ENCODE data around the gene HMGCS1.

Gene HMGCS1

DNA sequence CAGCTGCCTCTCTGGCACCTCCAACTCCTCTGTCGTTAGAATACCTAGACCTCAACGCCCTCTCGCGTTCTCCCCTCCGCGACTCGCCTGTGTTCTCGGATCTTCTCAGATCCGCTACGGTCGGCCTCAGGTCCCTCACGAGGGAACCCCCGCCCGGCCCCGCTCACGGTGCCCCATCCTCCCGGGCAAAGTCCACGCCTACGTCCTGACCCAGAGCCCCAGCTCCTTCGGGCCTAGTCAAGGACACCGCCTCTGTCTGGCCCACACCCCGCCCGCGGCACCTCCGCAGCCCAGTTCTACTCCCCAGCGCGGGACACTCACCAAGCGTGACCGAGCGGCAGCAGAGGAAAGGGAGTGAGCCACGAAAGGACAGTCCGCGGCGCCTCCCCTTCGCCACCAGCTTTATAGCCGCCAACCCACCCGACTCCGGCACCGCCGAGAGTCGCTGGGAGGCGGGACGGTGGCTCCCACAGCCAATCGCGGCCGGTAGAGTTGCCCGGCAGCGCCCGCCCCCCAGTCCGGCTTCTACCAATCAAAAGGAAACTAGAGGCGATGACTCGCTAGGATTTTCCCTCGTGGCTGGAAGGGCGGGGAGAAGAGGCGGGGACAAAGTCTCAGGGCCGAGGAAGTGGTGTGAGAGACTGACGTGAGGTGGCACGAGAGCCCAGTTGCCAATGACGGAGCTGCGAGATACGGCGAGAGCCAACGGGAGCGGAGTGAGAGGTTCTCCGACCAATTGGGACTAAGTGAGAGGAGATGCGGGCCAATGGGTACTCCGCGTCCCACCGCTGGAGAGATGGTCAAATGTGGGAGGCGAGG is at the start of gene HMGCS1:
TSS of gene HMGCS1 (minus strand) at position 378 of the 819 bp plus-strand sequence. CDS start 14,447 bp downstream, outside the sequence.
- H3K4me3 ChIP-seq (ENCODE audit: low read depth, low read length): peak within 1 kb of the TSS; percentile 98
- in situ Hi-C loops (cut with HindIII; ENCODE audit: low pct_ligation_motif_present, low sequenced_read_pairs): no loop called here
- peak; percentile 100 for DNase-seq

DNA sequence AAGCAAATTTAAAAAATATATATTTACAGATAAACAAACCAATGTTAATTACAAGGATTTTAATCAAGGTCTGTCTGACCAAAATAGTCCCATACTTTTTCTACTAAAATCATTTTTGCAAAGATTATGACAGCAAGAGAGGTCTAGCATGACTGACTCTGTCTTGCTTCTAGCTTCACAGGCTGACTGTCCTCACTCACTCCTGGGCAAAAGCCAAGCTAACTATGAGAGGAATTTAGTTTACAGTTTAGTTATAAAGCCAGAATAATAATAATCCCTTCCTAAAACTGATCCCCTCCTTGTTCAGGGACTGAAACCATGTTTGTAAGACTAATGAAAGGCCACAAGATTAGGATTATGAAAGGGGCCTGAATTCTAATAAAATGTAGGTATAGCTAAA is 45.5 kb upstream of the HMGCS1 start:
- Histone ChIP-seq H3K36me3 (replicated peaks) (no peaks in the 10 kb centered on the region), H3K27me3 (replicated peaks) (no peaks in the 10 kb centered on the region), H3K27ac (no peak overlapping the region), H3K4me3 (ENCODE audit: low read depth, low read length) (no peak overlapping the region)
- in situ Hi-C loops (cut with HindIII; ENCODE audit: low pct_ligation_motif_present, low sequenced_read_pairs): no loop called here
- DNase-seq: no peak
- TF ChIP-seq, protein P1, sequence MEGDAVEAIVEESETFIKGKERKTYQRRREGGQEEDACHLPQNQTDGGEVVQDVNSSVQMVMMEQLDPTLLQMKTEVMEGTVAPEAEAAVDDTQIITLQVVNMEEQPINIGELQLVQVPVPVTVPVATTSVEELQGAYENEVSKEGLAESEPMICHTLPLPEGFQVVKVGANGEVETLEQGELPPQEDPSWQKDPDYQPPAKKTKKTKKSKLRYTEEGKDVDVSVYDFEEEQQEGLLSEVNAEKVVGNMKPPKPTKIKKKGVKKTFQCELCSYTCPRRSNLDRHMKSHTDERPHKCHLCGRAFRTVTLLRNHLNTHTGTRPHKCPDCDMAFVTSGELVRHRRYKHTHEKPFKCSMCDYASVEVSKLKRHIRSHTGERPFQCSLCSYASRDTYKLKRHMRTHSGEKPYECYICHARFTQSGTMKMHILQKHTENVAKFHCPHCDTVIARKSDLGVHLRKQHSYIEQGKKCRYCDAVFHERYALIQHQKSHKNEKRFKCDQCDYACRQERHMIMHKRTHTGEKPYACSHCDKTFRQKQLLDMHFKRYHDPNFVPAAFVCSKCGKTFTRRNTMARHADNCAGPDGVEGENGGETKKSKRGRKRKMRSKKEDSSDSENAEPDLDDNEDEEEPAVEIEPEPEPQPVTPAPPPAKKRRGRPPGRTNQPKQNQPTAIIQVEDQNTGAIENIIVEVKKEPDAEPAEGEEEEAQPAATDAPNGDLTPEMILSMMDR (IDR thresholded peaks at IDR 0.05; ENCODE audit: low read depth, low read length, missing control alignments): no peak

More for the DNA sequence above, at the start of gene HMGCS1:
- no peaks in the 10 kb centered on the region for H3K27me3 ChIP-seq (replicated peaks)
- TF ChIP-seq, protein P1 (IDR thresholded peaks at IDR 0.05; ENCODE audit: low read depth, low read length, missing control alignments): no peak
- H3K27ac ChIP-seq: peak within 1 kb of the TSS; percentile 87
- peaks cover 2% of the 10 kb centered on the region for H3K36me3 ChIP-seq (replicated peaks)

- TF ChIP-seq, protein P1 (IDR thresholded peaks at IDR 0.05; ENCODE audit: low read depth, low read length, missing control alignments): no peak
- Histone ChIP-seq H3K27ac (no peak overlapping the region), H3K36me3 (replicated peaks) (no peaks in the 10 kb centered on the region), H3K27me3 (replicated peaks) (no peaks in the 10 kb centered on the region), H3K4me3 (ENCODE audit: low read depth, low read length) (no peak overlapping the region)
- in situ Hi-C loops (cut with HindIII; ENCODE audit: low pct_ligation_motif_present, low sequenced_read_pairs): no loop called here
- no peak for DNase-seq
Observed at GRCh38 chr5:43358301-43358700, 45.1 kb upstream of the HMGCS1 start.

GRCh38 chr5:43357878-43358281 is 44.7 kb upstream of the HMGCS1 start:
- TF ChIP-seq, protein P1 (IDR thresholded peaks at IDR 0.05; ENCODE audit: low read depth, low read length, missing control alignments): no peak
- DNase-seq: no peak
- Histone ChIP-seq H3K27ac (no peak overlapping the region), H3K27me3 (replicated peaks) (no peaks in the 10 kb centered on the region), H3K36me3 (replicated peaks) (no peaks in the 10 kb centered on the region), H3K4me3 (ENCODE audit: low read depth, low read length) (no peak overlapping the region)
- in situ Hi-C loops (cut with HindIII; ENCODE audit: low pct_ligation_motif_present, low sequenced_read_pairs): no loop called here

DNA sequence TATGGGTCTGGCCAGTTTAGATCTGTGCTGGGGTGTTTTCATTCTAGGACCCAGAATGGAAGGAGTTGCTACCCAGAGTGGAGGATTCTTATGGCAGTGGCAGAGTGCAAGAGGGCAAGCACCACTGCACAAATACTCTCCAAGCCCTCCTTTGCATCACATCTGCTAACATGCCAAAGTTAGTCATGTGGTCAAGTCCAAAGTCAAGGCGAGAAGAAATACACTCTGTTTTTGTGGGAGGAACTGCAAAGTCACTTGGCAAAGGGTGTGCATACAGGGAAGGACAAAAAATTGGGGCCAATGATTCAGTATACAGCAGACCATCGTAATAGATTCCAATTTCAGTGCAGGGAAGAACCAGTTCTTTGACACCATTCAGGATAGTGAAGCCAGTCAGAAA is 43.9 kb upstream of the HMGCS1 start:
- Histone ChIP-seq H3K4me3 (ENCODE audit: low read depth, low read length) (no peak overlapping the region), H3K27ac (no peak overlapping the region), H3K27me3 (replicated peaks) (no peaks in the 10 kb centered on the region), H3K36me3 (replicated peaks) (no peaks in the 10 kb centered on the region)
- TF ChIP-seq, protein P1 (IDR thresholded peaks at IDR 0.05; ENCODE audit: low read depth, low read length, missing control alignments): no peak
- in situ Hi-C loops (cut with HindIII; ENCODE audit: low pct_ligation_motif_present, low sequenced_read_pairs): no loop called here
- DNase-seq: no peak

All from brain microvascular endothelial cell (primary cell).